Activated CD8-positive, alpha-beta memory T cell treated with anti-CD3 and anti-CD28 coated beads for 4 hours (primary cell): Measurements from ENCODE around the gene CACNA1C.

Source experiments
- DNase-seq, 2 donors: peaks; one replicate each; pipeline ENCODE4 v3.0.0-alpha.2; 2020; ENCODE audit warnings: low read depth in 2 of 2

CACNA1C gene

DNA sequence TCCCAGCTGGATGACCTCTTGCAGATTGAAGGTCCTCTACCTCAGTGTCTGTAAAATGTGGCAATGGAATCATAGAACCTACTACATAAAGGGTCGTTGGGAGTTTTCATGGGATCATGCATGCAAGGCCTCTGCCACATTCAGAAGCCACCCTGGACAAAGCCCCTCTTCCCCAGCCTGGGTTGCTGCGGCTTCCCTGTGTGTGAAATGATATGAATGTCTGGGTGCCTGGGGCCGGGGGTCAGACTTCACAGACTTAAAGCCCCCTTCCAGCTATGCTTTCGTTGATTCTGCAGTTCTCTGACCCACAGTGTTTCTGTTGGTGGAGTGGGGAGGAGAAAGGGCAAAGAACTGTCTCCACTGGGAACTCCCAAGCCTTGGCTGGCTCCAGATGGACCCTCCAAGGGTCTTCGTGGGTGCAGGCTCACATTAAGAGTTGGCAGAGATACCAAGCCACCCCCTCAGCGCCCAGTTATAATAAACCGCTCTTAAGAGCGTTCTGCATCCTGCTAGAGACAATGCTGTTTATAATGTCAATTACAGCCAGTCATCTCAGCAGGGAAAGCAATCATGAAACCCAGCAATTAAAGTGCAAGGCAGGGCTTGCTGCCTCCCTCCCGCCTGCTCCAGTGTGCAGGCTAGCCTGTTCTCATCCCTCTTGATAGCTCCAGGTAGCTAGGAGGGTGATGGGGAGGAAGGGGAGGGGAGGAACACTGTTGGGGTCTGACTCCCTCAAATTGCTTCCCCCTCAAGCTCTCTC lies 531.0 kb downstream of the CACNA1C start:
- no peak for DNase-seq

DNA sequence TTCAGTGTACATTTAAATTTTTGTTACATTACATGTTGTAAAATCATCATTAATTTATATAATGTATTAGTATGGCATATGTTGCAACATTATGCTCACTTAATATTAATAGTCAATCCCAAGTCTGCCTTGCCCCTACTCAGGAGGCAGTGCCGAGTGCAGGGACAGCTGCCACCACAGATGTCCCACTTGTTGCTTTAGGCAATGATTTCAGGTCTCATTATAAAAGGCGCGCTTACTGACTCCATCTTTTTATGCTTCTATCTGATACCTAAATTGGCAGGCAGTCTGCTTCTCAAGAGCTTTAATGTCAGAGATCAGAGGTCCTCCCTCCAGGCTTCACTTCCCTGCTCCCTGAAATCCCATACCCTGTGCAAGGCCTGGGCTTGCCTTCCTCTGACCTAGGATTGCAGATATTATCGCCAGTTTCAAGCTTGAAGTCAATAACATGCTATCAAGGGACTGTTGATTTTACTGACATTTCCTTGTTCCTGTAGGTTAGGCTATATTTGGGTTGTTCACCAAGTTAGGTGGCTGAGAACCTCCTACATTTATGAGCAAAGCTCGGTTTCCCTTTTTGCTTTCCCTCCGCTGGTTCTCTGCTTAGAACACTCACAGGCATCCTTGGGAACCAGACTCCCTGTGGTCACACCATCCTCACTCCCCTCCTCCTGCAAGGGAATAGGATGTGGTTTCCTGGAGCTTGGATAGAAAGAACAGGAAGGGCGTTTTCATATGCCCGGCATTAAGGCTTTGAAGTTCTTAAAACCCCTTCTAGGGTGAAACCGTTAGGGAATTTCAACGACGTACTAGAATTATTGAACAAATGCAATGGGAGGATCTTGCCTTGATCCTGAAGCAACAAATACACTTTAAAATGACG lies 533.6 kb downstream of the CACNA1C start:
- no peak for DNase-seq

DNA sequence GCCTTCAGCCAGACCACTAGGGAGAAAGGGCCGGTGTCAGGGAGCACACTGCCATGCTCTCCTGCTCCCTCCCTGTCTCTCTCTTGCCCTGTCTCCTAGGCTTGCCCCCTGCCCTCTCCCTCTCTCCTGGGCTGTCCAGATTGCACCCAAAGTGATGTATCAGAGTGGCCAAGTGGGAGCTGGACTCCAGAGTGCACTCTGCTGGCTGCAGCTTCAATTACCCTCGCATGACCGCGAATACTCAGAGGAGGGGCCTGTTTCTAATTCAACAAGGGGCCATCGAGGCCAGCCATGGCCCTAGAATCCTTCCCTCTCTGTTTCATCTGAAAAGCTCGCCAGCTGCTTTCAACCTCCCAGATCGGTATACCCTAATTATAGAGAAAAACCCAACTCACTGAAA lies 535.6 kb downstream of the CACNA1C start:
- DNase-seq, result no peak

DNA sequence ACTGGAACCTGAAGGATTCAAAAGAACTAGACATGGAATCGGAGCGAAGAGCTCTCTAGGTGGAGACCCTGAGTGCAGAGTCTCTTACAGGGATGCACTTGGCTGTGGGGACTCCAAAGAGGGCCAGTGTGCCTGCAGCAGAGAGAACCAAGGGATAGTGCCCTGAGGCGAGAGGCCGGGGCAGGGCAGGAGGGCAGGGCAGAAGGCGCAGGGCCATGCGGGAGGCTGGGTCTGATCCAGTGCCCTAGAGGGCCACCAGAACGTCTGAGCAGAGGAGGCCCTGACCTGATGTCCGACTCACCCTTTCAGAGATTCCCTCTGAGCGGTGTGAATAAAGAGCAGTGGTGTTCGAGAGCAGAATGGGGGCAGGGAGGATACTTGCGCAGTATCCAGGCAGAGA lies 536.6 kb downstream of the CACNA1C start:
- no peak for DNase-seq

DNA sequence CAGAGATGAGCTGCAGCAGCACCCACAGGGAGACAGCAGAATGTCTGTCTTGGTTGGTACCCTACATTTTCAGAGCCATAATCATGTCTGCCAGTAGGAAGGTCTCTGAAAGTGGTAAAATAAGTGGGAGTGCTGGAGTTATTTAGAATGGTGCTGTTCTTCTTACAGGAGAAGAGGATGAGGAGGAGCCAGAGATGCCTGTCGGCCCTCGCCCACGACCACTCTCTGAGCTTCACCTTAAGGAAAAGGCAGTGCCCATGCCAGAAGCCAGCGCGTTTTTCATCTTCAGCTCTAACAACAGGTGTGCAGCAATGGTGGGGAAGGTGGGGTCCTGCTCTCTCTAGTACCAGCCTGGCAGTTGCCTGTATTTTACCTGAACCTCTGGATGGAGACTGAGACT lies 540.3 kb downstream of the CACNA1C start:
- DNase-seq, result no peak

DNA sequence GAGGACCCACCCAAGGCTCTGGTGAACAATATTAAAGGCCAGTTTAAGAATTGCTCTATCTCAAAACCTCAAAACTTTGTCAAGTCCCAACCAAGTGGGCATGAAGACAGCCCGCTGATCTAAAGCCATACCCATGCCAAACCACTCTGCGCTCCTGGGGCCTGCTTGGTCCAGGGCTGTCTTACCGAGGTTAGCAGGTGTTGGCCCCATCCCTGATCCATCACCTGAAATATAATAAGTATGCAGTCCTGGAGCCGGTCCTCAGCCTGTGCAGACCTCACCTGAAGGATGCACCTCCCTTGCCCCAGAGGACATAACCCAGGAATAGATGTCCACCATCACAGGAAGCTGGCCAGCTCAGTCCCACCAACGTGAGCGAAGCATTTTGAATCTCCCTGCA lies 543.7 kb downstream of the CACNA1C start:
- DNase-seq, result no peak

DNA sequence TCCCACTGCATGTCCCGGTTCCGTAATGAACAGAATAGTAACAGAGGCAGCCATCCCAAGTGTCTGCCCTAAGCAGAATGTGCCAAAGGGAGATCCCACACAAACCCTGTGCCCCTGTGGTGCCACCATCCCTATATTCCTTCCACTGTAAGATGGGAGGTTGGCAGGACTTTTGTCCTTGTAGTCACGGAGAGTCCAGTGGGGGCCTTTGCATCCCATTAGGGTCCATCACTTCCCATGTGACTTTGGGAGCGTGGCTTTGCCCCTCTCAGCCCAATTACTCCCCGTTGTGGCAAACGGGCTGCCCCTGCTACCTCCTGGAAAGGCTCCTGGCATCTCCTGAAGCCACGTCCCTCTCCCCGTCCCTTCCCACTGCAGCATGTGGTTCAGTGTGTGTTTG lies 552.5 kb downstream of the CACNA1C start:
- DNase-seq, result no peak

DNA sequence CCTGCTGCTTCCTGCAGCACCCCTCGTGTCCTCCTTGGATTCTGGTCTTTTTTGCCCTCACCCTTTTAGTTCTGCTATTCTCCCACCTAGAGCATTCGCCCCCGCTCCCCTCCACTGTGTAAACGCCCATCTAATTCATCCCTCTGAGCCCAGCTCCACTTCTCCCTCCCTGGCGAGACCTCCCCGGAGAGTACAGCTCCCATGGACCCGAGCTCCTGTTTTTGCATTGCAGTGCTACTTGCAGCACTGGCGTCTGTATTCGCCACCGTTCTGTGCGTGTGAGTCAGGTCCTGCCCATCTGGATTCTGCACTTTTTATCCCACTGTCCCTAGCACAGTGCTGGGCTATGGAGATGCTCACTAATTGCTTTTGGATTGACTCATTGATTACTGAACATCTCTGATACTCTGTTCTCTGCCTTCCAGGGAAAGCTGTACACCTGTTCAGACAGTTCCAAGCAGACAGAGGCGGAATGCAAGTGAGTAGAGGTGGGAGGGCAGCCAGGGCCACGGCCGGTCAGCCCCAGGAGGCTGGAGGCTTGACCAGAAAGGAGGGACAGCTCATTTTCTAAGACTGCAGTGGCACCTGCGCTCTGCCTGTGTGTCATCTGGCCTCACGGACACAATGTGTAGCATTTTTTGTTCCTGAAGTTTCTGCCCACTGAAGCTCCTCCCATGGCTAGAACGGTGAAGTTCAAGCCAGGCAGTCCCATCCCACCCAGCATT lies 553.6 kb downstream of the CACNA1C start:
- no peak for DNase-seq

DNA sequence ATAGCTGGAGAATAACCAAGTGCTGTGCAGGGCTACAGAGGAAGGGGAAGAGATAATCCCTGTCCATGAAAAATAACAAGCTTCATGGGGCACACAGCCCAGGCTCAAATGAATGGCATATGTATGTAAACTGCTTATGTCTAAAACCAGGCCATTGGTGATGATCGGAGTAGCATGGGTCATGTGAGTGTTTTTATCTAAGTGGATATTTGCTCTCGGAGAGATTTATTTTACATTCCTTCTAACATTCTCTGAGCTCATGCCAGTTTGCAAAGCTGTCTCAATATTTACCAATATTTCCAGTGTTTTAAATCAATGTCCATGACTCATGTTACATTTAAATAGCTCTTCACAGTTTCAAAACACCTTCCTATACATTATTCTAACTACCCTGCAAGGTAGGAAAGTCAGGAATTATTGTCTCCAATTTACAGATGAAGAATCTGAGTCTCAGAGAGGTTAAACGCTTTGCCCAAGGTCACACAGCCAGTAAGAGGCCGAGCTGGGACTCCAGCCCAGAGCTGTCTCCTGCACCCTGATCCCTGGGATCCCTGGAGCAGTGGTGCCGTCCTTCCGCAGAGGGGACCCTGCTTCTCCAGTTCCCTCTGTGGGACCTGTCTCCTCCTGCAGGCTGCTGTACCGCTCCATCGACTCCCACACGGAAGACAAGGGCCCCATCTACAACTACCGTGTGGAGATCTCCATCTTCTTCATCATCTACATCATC lies 555.3 kb downstream of the CACNA1C start:
- no peak for DNase-seq

DNA sequence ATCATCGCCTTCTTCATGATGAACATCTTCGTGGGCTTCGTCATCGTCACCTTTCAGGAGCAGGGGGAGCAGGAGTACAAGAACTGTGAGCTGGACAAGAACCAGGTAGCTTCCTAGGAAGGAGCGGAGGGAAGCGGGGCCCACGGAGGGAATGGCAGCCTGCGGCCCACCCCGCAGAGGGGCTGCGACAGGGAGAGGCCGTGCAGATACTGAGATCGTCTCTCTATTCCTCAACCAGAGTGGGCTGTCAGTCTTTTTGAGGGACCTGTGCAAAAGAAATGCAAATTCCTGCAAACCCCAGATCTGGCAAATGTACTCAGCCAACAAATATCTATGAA lies 555.8 kb downstream of the CACNA1C start:
- DNase-seq, result no peak

DNA sequence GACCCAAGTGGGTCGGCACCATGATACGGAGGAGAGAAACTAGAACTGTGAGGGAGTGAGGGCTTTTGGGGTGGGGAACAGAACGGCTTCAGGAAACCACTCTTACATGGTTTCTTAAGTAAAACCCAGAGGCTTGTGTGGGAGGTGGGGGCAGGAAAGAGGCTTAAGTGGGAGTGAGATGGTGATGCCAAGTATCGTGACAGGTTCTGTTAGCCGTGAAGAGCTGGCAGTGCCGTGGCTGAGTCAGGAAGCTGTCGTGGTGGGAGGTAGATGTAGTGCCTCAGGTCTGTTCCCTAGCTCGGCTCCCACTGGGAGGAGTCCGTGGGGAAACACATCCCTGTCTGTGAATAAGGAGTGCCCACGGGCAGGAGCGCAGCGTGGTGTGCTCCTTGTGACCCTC lies 556.2 kb downstream of the CACNA1C start:
- DNase-seq, result no peak

DNA sequence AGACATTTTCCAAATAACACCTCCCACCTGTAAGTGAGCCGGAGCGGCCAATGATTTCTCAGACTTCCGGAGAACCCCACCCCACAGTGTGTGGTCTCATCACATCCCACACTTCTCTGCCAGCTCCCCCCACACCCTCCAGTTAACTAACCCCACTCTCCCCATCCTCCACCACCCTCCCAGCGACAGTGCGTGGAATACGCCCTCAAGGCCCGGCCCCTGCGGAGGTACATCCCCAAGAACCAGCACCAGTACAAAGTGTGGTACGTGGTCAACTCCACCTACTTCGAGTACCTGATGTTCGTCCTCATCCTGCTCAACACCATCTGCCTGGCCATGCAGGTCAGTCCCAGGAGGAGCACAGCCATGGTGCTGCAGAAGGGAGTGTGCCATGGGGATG lies 557.6 kb downstream of the CACNA1C start:
- DNase-seq, result no peak

DNA sequence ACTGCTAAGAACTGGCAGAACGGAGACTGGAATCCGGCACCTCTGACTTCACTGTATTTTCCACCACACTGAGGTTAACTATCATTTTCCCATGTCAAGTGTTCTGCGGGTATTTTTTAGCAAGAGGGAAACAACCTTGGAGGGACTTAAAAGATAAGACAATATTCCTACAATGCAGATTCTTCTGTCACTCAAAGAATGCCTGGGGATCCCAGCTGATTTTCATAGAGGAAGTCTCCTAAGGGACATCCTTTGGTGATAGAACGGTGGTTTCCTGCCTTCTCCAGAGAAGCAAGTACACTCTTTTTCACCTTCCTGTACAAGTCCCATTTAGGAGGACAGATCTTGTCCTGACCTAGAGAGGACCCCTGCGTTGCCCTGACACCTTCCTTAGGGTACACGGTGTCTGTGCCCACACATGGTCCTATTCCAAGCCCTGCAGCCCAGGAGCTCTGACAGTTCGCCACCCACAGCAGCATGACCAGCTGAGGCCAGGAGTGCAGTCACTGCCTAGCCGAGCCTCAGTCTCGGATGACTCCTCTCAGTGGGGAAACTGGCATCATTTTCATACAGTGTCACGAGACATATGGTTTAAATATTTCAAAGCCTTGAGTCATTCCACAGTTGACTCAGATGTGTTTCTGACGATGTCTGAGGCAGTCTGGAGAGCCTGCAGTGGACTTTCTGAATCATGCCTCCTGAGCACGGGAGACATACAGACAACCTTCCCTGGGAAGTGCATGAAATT lies 560.7 kb downstream of the CACNA1C start:
- DNase-seq, result no peak

DNA sequence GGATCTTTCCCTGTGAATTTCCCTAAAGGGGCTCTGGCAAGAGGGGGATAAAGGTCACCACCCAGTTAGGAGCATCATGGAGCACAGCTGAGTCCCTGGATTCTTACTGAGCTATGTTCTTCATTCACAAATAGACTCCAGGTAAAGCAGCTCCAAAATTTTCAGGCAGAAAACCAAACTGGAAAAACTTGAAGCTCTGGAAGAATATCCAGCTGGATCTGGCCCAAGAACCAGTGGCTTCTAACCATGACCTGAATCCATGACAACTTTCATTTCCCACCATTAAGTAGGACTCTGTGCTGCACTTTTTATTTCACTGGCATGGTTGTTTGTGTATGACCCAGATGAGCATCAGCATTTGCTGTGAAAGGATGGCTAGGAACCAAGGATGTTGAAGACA lies 561.6 kb downstream of the CACNA1C start:
- DNase-seq, result no peak

DNA sequence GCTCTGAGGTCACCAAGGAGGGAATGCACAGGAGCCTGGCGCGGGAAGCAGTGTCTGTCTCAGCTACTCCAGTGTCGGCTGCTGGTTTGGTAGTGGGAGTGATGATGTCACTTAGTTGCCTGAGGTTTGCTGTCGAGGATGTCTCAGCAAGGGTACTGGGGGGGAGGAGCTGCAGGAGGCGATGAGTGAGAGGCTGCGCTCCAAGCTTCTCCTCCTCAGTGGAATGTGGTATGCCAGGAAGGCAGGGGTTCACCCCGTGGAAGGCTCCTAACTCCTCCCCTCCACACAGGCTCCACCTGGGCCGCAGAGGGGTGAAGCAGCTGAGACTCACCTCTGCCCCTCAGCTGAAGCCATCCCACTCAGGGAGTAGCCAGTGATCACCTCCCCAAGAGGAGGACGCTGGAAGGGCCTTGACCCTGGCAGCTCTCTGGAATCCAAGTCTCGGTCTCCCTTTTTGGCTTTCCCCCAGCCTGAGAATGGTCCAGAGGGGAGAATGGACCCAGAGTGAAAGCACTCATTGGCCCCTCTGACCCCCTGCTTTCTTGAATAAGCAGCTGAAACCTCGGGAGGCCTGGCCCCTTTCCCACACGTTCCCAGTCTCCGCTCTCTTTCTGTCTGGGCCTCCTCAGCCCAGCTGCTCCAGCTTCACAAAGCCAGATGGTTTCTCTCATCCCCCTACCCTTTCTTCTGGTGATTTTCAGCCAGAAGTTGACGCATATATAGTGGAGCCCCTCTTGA lies 563.0 kb downstream of the CACNA1C start:
- DNase-seq, result no peak

DNA sequence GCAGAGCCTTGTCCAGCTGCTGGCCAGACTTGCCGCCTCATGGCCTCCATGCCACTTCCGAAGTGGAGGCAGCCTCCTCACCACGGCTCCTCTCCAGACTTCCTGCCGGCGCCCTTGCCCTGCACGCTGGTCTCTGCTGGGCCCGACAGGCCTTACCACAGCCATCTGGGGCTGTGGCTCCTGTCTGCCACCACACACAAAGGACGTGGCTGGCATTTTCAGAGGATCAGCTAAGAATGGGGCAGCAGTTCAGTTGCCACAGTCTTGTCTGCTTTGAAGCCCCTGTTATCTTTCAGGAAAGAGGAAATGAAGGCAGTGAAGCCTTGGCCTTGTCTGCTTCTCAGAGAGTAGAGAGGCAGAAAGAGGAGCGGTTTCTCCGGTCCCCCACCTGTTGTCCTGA lies 564.0 kb downstream of the CACNA1C start:
- no peak for DNase-seq

DNA sequence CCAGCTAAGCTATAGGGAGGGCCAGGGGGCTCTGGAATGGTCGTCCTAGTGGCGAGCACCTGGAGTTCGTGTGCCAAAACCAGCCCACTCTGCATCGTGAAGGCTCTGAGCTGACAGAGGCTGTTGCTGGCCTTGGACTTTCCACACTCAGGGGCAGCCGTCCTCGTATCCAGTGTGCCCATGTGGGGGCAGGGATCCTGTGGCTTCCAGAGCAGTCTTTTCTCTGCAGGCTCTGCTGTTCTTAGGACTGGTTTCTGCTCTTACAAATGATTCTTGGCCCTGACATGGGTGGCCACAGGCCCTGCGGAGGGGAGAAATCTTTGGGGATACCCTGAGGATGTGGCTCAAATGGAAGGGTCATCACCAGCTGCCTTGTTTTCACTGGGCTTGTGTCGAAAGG lies 564.6 kb downstream of the CACNA1C start:
- DNase-seq, result no peak

DNA sequence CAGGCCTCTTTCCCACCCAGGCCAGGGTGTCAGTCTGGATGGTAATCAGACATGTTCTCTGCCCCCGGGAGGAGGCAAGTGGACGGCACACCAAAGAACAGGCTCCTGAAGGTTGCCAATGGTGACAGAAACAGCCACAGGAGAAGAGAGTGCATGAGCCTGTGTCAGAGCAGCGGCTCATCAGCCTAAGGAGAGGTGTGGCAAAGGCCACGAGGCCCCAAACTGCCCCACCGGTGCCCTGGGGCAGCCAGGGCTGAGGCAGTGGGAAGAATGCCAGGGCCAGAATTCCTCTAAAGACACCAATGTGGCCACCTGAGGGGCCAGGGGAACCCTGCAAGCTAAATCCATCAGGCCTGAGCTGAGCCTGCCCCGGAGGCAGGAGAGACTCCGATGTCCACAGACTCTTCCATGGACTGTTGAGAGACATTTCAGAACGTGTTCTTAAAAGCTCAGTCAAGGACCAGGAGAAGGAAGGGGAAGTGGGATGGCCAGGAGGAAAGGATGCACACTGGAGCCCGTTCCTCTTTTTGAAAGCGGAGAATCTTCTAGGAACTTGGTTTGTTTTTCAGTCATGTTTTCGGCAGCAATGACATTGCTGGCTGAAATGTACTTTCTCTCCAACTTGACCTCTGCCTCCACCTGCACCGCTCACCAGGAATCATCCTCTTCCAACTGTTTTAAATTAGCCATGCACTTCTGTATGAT lies 565.7 kb downstream of the CACNA1C start:
- no peak for DNase-seq

DNA sequence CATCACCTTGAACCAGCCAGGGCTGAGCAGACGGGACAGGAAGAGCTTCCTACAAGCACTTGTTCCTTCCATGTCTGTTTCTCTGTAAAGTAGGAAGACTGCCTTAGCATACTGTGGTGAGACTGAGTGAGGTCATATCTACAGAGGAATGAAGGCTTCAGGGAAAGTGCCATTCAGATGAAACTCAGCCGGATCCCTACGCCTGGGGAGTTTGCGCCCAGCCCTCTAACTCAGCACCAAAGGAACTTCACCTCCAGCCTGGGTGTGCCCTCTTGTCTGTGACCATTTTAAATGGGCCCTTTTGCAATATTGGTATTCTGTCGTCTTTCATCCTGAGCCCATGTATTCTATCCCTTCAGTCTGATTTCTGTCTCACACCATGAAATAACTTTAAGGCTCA lies 566.3 kb downstream of the CACNA1C start:
- no peak for DNase-seq

DNA sequence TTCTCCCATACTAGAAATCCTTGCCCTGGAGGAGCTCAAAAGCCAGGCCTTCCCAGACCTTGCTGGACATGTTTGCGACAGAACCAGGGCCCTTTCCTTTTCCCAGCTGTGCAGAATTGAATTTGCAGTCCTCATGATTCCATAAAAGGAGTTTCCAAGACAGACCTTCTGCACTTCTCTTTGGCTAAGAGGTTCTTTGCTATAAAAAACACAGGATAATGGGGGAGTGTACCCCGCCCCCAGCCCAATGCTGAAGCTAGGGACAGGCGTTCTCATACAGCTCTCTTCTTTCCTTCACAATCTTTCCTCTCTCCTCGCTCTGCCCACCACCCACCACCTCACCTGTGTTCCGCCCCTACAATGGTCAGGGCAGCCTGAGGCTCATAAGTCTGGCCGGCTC lies 569.7 kb downstream of the CACNA1C start:
- no peak for DNase-seq
